ENCODE measurements around the gene REXO1.

Gene REXO1

DNA sequence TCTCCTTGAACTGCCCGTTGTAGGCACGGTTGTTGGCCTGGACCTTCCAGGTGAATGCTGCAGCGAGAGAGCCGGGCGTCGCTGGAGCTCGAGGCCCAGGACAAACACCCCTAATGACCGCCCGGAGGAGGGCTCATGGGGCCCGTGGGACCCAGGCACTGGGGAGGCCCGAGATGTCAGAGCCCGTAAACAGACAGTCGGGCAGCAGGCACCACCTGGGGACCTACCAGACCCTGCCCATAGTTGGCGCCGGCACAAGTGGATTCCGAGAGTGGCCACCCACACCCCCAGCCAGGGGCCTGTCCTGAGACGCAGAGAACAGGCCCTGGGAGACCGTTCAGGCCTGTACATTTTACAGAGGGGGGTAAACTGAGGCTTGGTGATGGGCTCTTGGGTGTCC lies 38.6 kb downstream of the REXO1 start:
- no peak overlapping the region for H3K56ac ChIP-seq (ENCODE audit: low read length)
- no peak overlapping the region for H2BK5ac ChIP-seq (ENCODE audit: low read length)
- no peak overlapping the region for H3K4me2 ChIP-seq (ENCODE audit: low read length)
- no peak overlapping the region for H2BK120ac ChIP-seq (ENCODE audit: low read depth, low read length)
- no peaks in the 10 kb centered on the region for H3K4me1 ChIP-seq (ENCODE audit: control insufficient read depth, low read depth, low read length)
- DNase-seq, result no peak
- no peak overlapping the region for H4K8ac ChIP-seq (ENCODE audit: low read depth, low read length)
- H3K4me3 ChIP-seq (ENCODE audit: low read length), result no peak overlapping the region
- H2AK5ac ChIP-seq (ENCODE audit: low read length), result no peak overlapping the region
- no peak overlapping the region for H3K4ac ChIP-seq (ENCODE audit: low read depth, low read length)
- WGBS (ENCODE audit: extremely low coverage, insufficient coverage, low lambda C conversion rate), result no CpG with 5 or more reads among the region's 18 CpGs
- no peaks in the 10 kb centered on the region for H3K79me1 ChIP-seq (ENCODE audit: low read length)
- H4K5ac ChIP-seq (ENCODE audit: low read length), result no peak overlapping the region
- H3K18ac ChIP-seq (ENCODE audit: low read length), result no peak overlapping the region
- H3K23ac ChIP-seq (ENCODE audit: low read length), result no peak overlapping the region
- no peak overlapping the region for H2BK15ac ChIP-seq (replicated peaks; ENCODE audit: low read depth)
- H3K27me3 ChIP-seq (ENCODE audit: insufficient read depth, low read length, poor library complexity), result no peaks in the 10 kb centered on the region
- H3K27ac ChIP-seq (ENCODE audit: low read depth, low read length), result no peak overlapping the region
- H3K9ac ChIP-seq (ENCODE audit: low read length), result no peak overlapping the region
- no peaks in the 10 kb centered on the region for H3K36me3 ChIP-seq (ENCODE audit: control insufficient read depth, insufficient read depth, low read length)
- H3K79me2 ChIP-seq (ENCODE audit: control insufficient read depth, insufficient read depth, low read length), result no peaks in the 10 kb centered on the region

DNA sequence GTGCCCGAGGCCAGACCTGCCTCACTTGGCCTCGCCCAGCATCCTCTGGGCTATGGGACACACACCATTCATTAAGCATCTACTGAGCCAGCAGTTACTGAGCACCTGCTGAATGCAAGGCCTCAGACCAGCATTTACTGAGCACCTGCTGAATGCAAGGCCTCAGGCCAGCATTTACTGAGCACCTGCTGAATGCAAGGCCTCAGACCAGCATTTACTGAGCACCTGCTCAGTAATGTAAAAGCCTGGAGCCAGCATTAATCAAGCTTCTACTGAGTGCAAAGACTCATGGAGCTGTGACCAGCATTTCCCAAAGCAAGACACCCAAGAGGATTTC lies 39.9 kb downstream of the REXO1 start:
- no peak overlapping the region for H3K4ac ChIP-seq (ENCODE audit: low read depth, low read length)
- H3K27me3 ChIP-seq (ENCODE audit: insufficient read depth, low read length, poor library complexity), result no peaks in the 10 kb centered on the region
- no peak overlapping the region for H4K5ac ChIP-seq (ENCODE audit: low read length)
- no peak overlapping the region for H4K8ac ChIP-seq (ENCODE audit: low read depth, low read length)
- no peaks in the 10 kb centered on the region for H3K79me1 ChIP-seq (ENCODE audit: low read length)
- H3K4me3 ChIP-seq (ENCODE audit: low read length), result no peak overlapping the region
- no peaks in the 10 kb centered on the region for H3K79me2 ChIP-seq (ENCODE audit: control insufficient read depth, insufficient read depth, low read length)
- no peak overlapping the region for H3K23ac ChIP-seq (ENCODE audit: low read length)
- H3K36me3 ChIP-seq (ENCODE audit: control insufficient read depth, insufficient read depth, low read length), result no peaks in the 10 kb centered on the region
- no CpG with 5 or more reads among the region's 2 CpGs for WGBS (ENCODE audit: extremely low coverage, insufficient coverage, low lambda C conversion rate)
- no peak overlapping the region for H2BK120ac ChIP-seq (ENCODE audit: low read depth, low read length)
- no peak overlapping the region for H3K56ac ChIP-seq (ENCODE audit: low read length)
- no peak for DNase-seq
- no peak overlapping the region for H3K27ac ChIP-seq (ENCODE audit: low read depth, low read length)
- no peak overlapping the region for H3K9ac ChIP-seq (ENCODE audit: low read length)
- no peak overlapping the region for H2BK15ac ChIP-seq (replicated peaks; ENCODE audit: low read depth)
- no peak overlapping the region for H2BK5ac ChIP-seq (ENCODE audit: low read length)
- H3K4me2 ChIP-seq (ENCODE audit: low read length), result no peak overlapping the region
- H3K18ac ChIP-seq (ENCODE audit: low read length), result no peak overlapping the region
- no peaks in the 10 kb centered on the region for H3K4me1 ChIP-seq (ENCODE audit: control insufficient read depth, low read depth, low read length)
- H2AK5ac ChIP-seq (ENCODE audit: low read length), result no peak overlapping the region

DNA sequence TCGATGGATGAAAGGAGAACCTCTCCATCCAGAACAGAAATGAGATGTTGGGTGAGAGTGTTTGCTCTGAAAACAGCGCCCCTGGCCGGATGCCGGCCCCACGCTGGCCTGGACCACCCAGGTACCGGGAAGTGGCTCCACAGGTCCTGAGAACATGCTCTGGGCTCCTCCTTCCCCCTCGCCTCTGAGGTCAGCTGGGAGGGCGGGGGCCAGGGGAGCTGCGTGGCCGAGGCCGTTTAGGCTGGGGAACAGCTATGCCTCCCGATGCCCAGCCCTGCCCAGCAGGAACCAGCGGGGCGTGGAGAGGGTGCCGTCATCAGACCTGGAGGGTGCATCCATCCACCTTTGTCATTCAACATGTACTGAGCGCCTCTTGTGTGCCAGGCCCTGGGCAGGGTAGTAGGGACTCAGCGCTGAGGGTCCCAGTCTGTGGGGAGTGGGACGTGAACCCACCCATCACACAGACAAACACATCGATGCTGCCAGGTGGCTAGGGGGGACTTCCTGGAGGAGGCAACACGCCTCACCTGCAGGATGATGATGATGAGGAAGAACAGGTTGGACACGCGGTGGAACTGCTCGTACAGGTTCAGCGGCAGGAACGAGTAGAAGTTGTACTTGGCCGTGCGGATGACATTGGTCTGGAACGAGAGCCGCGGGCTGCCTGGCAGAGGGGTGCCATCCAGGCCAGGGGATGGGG lies 40.4 kb downstream of the REXO1 start:
- H3K79me2 ChIP-seq (ENCODE audit: control insufficient read depth, insufficient read depth, low read length), result no peaks in the 10 kb centered on the region

DNA sequence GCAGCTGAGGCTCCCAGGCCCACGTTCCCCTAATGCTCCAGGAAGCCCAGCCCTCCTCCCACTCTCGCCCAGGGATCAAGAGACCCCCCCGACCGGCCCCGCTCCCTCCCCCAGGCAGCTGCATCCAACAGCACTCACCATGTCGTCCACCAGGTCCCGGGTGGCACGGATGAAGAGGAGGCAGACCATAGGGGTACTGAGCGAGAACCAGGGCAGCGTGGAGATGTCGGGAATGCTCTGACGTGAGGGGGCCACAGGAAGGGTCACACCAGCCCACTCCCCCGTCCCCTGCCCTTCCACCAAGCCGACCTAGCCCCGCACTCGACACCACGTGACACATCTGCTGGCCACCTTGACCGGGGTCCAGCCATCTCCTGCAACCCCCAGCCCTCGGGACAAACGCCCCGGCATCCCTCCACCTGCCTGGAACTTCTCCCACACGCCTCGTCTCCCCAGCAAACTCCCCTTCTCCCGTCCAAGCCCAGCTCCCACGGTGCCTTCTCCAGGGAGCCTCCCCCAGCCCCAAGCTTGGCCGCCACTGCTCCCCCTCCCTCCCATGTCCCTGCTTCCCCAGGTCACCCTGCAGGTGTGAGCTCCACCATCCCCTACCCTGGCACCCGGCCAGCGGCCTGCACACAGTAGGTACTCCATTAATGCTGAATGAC lies 41.1 kb downstream of the REXO1 start:
- Histone ChIP-seq H3K4ac (ENCODE audit: low read depth, low read length) (no peak overlapping the region), H2BK120ac (ENCODE audit: low read depth, low read length) (no peak overlapping the region), H3K36me3 (ENCODE audit: control insufficient read depth, insufficient read depth, low read length) (no peaks in the 10 kb centered on the region), H3K79me1 (ENCODE audit: low read length) (no peaks in the 10 kb centered on the region), H2BK5ac (ENCODE audit: low read length) (no peak overlapping the region), H3K4me3 (ENCODE audit: low read length) (no peak overlapping the region), H3K79me2 (ENCODE audit: control insufficient read depth, insufficient read depth, low read length) (no peaks in the 10 kb centered on the region), H3K27me3 (ENCODE audit: insufficient read depth, low read length, poor library complexity) (no peaks in the 10 kb centered on the region), H3K18ac (ENCODE audit: low read length) (no peak overlapping the region), H3K27ac (ENCODE audit: low read depth, low read length) (no peak overlapping the region), H4K8ac (ENCODE audit: low read depth, low read length) (no peak overlapping the region), H3K9ac (ENCODE audit: low read length) (no peak overlapping the region), H3K23ac (ENCODE audit: low read length) (no peak overlapping the region), H2BK15ac (replicated peaks; ENCODE audit: low read depth) (no peak overlapping the region), H3K4me1 (ENCODE audit: control insufficient read depth, low read depth, low read length) (no peaks in the 10 kb centered on the region), H3K56ac (ENCODE audit: low read length) (no peak overlapping the region), H2AK5ac (ENCODE audit: low read length) (no peak overlapping the region), H3K4me2 (ENCODE audit: low read length) (no peak overlapping the region), H4K5ac (ENCODE audit: low read length) (no peak overlapping the region)
- DNase-seq, result no peak
- WGBS (ENCODE audit: extremely low coverage, insufficient coverage, low lambda C conversion rate), result no CpG with 5 or more reads among the region's 28 CpGs

More for the DNA sequence above, 40.4 kb downstream of the REXO1 start:
- H3K79me1 ChIP-seq (ENCODE audit: low read length), result no peaks in the 10 kb centered on the region
- H3K18ac ChIP-seq (ENCODE audit: low read length), result no peak overlapping the region
- no peaks in the 10 kb centered on the region for H3K36me3 ChIP-seq (ENCODE audit: control insufficient read depth, insufficient read depth, low read length)
- no peak overlapping the region for H4K8ac ChIP-seq (ENCODE audit: low read depth, low read length)
- no peak overlapping the region for H2BK5ac ChIP-seq (ENCODE audit: low read length)
- H2BK120ac ChIP-seq (ENCODE audit: low read depth, low read length), result no peak overlapping the region
- no peak overlapping the region for H2BK15ac ChIP-seq (replicated peaks; ENCODE audit: low read depth)
- H2AK5ac ChIP-seq (ENCODE audit: low read length), result no peak overlapping the region
- no peak for DNase-seq
- H3K27ac ChIP-seq (ENCODE audit: low read depth, low read length), result no peak overlapping the region
- no peak overlapping the region for H3K9ac ChIP-seq (ENCODE audit: low read length)
- no peaks in the 10 kb centered on the region for H3K27me3 ChIP-seq (ENCODE audit: insufficient read depth, low read length, poor library complexity)
- H3K4me2 ChIP-seq (ENCODE audit: low read length), result no peak overlapping the region
- no peak overlapping the region for H3K4ac ChIP-seq (ENCODE audit: low read depth, low read length)
- H3K56ac ChIP-seq (ENCODE audit: low read length), result no peak overlapping the region
- WGBS (ENCODE audit: extremely low coverage, insufficient coverage, low lambda C conversion rate), result no CpG with 5 or more reads among the region's 30 CpGs
- H3K4me1 ChIP-seq (ENCODE audit: control insufficient read depth, low read depth, low read length), result no peaks in the 10 kb centered on the region
- H3K23ac ChIP-seq (ENCODE audit: low read length), result no peak overlapping the region
- no peak overlapping the region for H3K4me3 ChIP-seq (ENCODE audit: low read length)
- no peak overlapping the region for H4K5ac ChIP-seq (ENCODE audit: low read length)

DNA sequence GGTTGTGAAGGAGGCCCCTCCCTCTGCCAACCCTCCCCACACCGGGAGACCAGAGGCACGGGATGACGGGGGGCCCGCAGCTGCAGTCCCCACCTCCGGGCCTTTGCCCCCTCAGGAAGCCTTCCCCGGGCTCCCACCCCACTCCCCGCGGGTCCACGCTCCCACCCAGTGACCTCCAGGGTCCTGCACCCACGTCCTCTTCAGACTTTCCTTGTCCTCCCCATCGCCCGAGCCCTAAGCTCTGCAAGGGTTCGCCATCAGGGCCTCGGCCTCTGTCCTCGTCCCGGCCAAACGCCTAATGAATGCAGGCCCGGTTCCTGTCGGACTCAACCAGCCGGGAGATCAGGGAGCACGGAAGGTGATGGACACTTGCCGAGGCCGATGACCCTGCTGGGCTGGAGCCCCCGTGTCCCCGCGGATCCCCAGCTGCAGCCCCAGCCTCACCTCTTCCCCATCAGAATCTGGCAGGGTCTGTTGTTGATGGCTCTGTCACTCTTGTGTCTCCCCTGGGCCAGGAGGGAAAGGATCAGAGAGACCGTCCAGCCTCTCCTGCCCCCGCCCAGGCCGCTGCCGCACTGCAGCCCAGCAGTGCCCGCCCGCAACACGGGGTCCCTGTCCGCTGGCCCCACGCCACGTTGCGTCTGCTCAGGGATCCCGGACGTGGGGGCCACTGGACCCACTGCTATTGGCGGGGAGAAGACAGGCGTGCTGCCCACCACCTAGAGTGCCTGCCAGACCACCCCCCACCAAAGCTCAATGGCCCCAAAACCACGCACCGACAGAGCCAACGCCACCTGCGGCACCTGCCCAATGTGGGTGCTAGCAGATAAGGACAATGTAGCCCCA lies 41.9 kb downstream of the REXO1 start:
- H3K23ac ChIP-seq (ENCODE audit: low read length), result no peak overlapping the region

More for the DNA sequence above, 41.9 kb downstream of the REXO1 start:
- Histone ChIP-seq H3K4me3 (ENCODE audit: low read length) (no peak overlapping the region), H4K8ac (ENCODE audit: low read depth, low read length) (no peak overlapping the region), H3K56ac (ENCODE audit: low read length) (no peak overlapping the region), H3K18ac (ENCODE audit: low read length) (no peak overlapping the region), H2AK5ac (ENCODE audit: low read length) (no peak overlapping the region), H3K27ac (ENCODE audit: low read depth, low read length) (no peak overlapping the region), H3K79me2 (ENCODE audit: control insufficient read depth, insufficient read depth, low read length) (no peaks in the 10 kb centered on the region), H3K9ac (ENCODE audit: low read length) (no peak overlapping the region), H2BK15ac (replicated peaks; ENCODE audit: low read depth) (no peak overlapping the region), H3K4me2 (ENCODE audit: low read length) (no peak overlapping the region), H3K4ac (ENCODE audit: low read depth, low read length) (no peak overlapping the region), H3K4me1 (ENCODE audit: control insufficient read depth, low read depth, low read length) (no peaks in the 10 kb centered on the region), H3K79me1 (ENCODE audit: low read length) (no peaks in the 10 kb centered on the region), H2BK120ac (ENCODE audit: low read depth, low read length) (no peak overlapping the region), H2BK5ac (ENCODE audit: low read length) (no peak overlapping the region), H3K36me3 (ENCODE audit: control insufficient read depth, insufficient read depth, low read length) (no peaks in the 10 kb centered on the region), H4K5ac (ENCODE audit: low read length) (no peak overlapping the region), H3K27me3 (ENCODE audit: insufficient read depth, low read length, poor library complexity) (no peaks in the 10 kb centered on the region)
- WGBS (ENCODE audit: extremely low coverage, insufficient coverage, low lambda C conversion rate), result no CpG with 5 or more reads among the region's 45 CpGs
- DNase-seq, result no peak

All from mesendoderm (in vitro differentiated cells).